ENCODE measurements around the gene BUB3.

BUB3 gene

GRCh38 chr10:123136221-123136805 is 17.9 kb upstream of the BUB3 start:
- ATAC-seq (replicated peaks) (no peak), DNase-seq (no peak)
- H3K27me3 Mint-ChIP-seq: peaks cover 74 to 84% of the 10 kb centered on the region in 2 donors
- peaks cover 24 to 37% of the 10 kb centered on the region in 2 donors for H3K4me1 Mint-ChIP-seq (ENCODE audit: low read depth in 2 of 2)
- H3K36me3 Mint-ChIP-seq (ENCODE audit: insufficient read depth): peaks cover 15% of the 10 kb centered on the region
- H3K27ac Mint-ChIP-seq: peak overlapping the region in 1 of 2 donors; percentile 16
- peak overlapping the region; percentile 84 to 86 for H3K4me3 Mint-ChIP-seq
- H3K9me3 Mint-ChIP-seq: no peaks in the 10 kb centered on the region

GRCh38 chr10:123136806-123137642 is 17.2 kb upstream of the BUB3 start:
- Mint-ChIP-seq H3K4me1 (ENCODE audit: low read depth in 2 of 2) (peaks cover 24 to 41% of the 10 kb centered on the region in 2 donors), H3K27ac (peak overlapping the region in 1 of 2 donors; percentile 16)

GRCh38 chr10:123139165-123139520 is 15.1 kb upstream of the BUB3 start:
- DNase-seq: no peak
- Mint-ChIP-seq H3K36me3 (ENCODE audit: insufficient read depth) (peaks cover 19% of the 10 kb centered on the region), H3K4me3 (peak overlapping the region in 1 of 2 donors; percentile 56), H3K27ac (peak overlapping the region in 1 of 2 donors; percentile 11), H3K9me3 (no peaks in the 10 kb centered on the region), H3K4me1 (ENCODE audit: low read depth in 2 of 2) (peaks cover 16 to 40% of the 10 kb centered on the region in 2 donors), H3K27me3 (peaks cover 76 to 84% of the 10 kb centered on the region in 2 donors)
- no peak for ATAC-seq (replicated peaks)

More at GRCh38 chr10:123136806-123137642, 17.2 kb upstream of the BUB3 start:
- ATAC-seq (replicated peaks) (peak; percentile 31), DNase-seq (no peak)
- peaks cover 74 to 84% of the 10 kb centered on the region in 2 donors for H3K27me3 Mint-ChIP-seq
- peak overlapping the region; percentile 84 to 86 for H3K4me3 Mint-ChIP-seq
- no peaks in the 10 kb centered on the region for H3K9me3 Mint-ChIP-seq
- H3K36me3 Mint-ChIP-seq (ENCODE audit: insufficient read depth): peaks cover 17% of the 10 kb centered on the region

GRCh38 chr10:123139521-123140163 is 14.6 kb upstream of the BUB3 start:
- no peak for DNase-seq
- peaks cover 17 to 41% of the 10 kb centered on the region in 2 donors for H3K4me1 Mint-ChIP-seq (ENCODE audit: low read depth in 2 of 2)
- H3K4me3 Mint-ChIP-seq: peak overlapping the region in 1 of 2 donors; percentile 56
- no peaks in the 10 kb centered on the region for H3K9me3 Mint-ChIP-seq
- peaks cover 17% of the 10 kb centered on the region for H3K36me3 Mint-ChIP-seq (ENCODE audit: insufficient read depth)
- H3K27ac Mint-ChIP-seq: peak overlapping the region in 1 of 2 donors; percentile 11
- peaks cover 76 to 84% of the 10 kb centered on the region in 2 donors for H3K27me3 Mint-ChIP-seq
- ATAC-seq (replicated peaks): no peak

- H3K4me3 Mint-ChIP-seq: peak overlapping the region; percentile 48 to 56
- no peak overlapping the region for H3K27ac Mint-ChIP-seq
- peaks cover 22 to 48% of the 10 kb centered on the region in 2 donors for H3K4me1 Mint-ChIP-seq (ENCODE audit: low read depth in 2 of 2)
- no peaks in the 10 kb centered on the region for H3K9me3 Mint-ChIP-seq
- peaks cover 83 to 89% of the 10 kb centered on the region in 2 donors for H3K27me3 Mint-ChIP-seq
- peaks cover 17% of the 10 kb centered on the region for H3K36me3 Mint-ChIP-seq (ENCODE audit: insufficient read depth)
- ATAC-seq (replicated peaks): no peak
- DNase-seq: no peak
Observed at GRCh38 chr10:123140164-123140982, 13.8 kb upstream of the BUB3 start.

GRCh38 chr10:123140983-123141390 is 13.2 kb upstream of the BUB3 start:
- DNase-seq (no peak), ATAC-seq (replicated peaks) (no peak)
- peaks cover 89 to 95% of the 10 kb centered on the region in 2 donors for H3K27me3 Mint-ChIP-seq
- H3K4me1 Mint-ChIP-seq (ENCODE audit: low read depth in 2 of 2): peaks cover 28 to 53% of the 10 kb centered on the region in 2 donors
- H3K36me3 Mint-ChIP-seq (ENCODE audit: insufficient read depth): peaks cover 20% of the 10 kb centered on the region
- H3K27ac Mint-ChIP-seq: no peak overlapping the region
- H3K9me3 Mint-ChIP-seq: no peaks in the 10 kb centered on the region
- H3K4me3 Mint-ChIP-seq: no peak overlapping the region

- no peak for ATAC-seq (replicated peaks)
- H3K36me3 Mint-ChIP-seq (ENCODE audit: insufficient read depth): peaks cover 18% of the 10 kb centered on the region
- H3K9me3 Mint-ChIP-seq: no peaks in the 10 kb centered on the region
- DNase-seq: no peak
- peak overlapping the region; percentile 37 to 69 for H3K4me3 Mint-ChIP-seq
- peaks cover 91 to 96% of the 10 kb centered on the region in 2 donors for H3K27me3 Mint-ChIP-seq
- no peak overlapping the region for H3K27ac Mint-ChIP-seq
- H3K4me1 Mint-ChIP-seq (ENCODE audit: low read depth in 2 of 2): peaks cover 29 to 47% of the 10 kb centered on the region in 2 donors
Observed at GRCh38 chr10:123141791-123142700, 12.2 kb upstream of the BUB3 start.

GRCh38 chr10:123142701-123143161 is 11.5 kb upstream of the BUB3 start:
- peak overlapping the region; percentile 37 to 69 for H3K4me3 Mint-ChIP-seq
- peaks cover 30 to 46% of the 10 kb centered on the region in 2 donors for H3K4me1 Mint-ChIP-seq (ENCODE audit: low read depth in 2 of 2)
- H3K9me3 Mint-ChIP-seq: no peaks in the 10 kb centered on the region
- no peak for ATAC-seq (replicated peaks)
- H3K27me3 Mint-ChIP-seq: peaks cover 92 to 99% of the 10 kb centered on the region in 2 donors
- peaks cover 15% of the 10 kb centered on the region for H3K36me3 Mint-ChIP-seq (ENCODE audit: insufficient read depth)
- no peak overlapping the region for H3K27ac Mint-ChIP-seq
- no peak for DNase-seq

GRCh38 chr10:123143162-123143824 is 10.9 kb upstream of the BUB3 start:
- Mint-ChIP-seq H3K27ac (no peak overlapping the region), H3K36me3 (ENCODE audit: insufficient read depth) (peaks cover 10% of the 10 kb centered on the region), H3K9me3 (no peaks in the 10 kb centered on the region), H3K27me3 (peaks cover 87 to 95% of the 10 kb centered on the region in 2 donors), H3K4me1 (ENCODE audit: low read depth in 2 of 2) (peaks cover 30 to 46% of the 10 kb centered on the region in 2 donors), H3K4me3 (peak overlapping the region; percentile 37 to 69)
- DNase-seq (no peak), ATAC-seq (replicated peaks) (no peak)

GRCh38 chr10:123143825-123144168 is 10.4 kb upstream of the BUB3 start:
- H3K4me3 Mint-ChIP-seq: peak overlapping the region in 1 of 2 donors; percentile 69

GRCh38 chr10:123144697-123145541 is 9.3 kb upstream of the BUB3 start:
- peak overlapping the region; percentile 43 to 54 for H3K4me3 Mint-ChIP-seq
- H3K27ac Mint-ChIP-seq: no peak overlapping the region
- ATAC-seq (replicated peaks) (no peak), DNase-seq (no peak)
- no peaks in the 10 kb centered on the region for H3K9me3 Mint-ChIP-seq
- H3K4me1 Mint-ChIP-seq (ENCODE audit: low read depth in 2 of 2): peaks cover 37 to 43% of the 10 kb centered on the region in 2 donors
- peaks cover 79 to 94% of the 10 kb centered on the region in 2 donors for H3K27me3 Mint-ChIP-seq
- H3K36me3 Mint-ChIP-seq (ENCODE audit: insufficient read depth): peaks cover 10% of the 10 kb centered on the region

More at GRCh38 chr10:123143825-123144168, 10.4 kb upstream of the BUB3 start:
- ATAC-seq (replicated peaks) (no peak), DNase-seq (no peak)
- Mint-ChIP-seq H3K4me1 (ENCODE audit: low read depth in 2 of 2) (peaks cover 31 to 45% of the 10 kb centered on the region in 2 donors), H3K27ac (no peak overlapping the region), H3K27me3 (peaks cover 83 to 94% of the 10 kb centered on the region in 2 donors), H3K9me3 (no peaks in the 10 kb centered on the region), H3K36me3 (ENCODE audit: insufficient read depth) (peaks cover 10% of the 10 kb centered on the region)

All from effector memory CD8-positive, alpha-beta T cell (primary cell).